ENCODE measurements around the gene TIMM8B. TPM values are rescaled to one million over a fixed set of nuclear protein-coding genes. Genes with fewer than 3 reads are reported as not detected.

The TIMM8B gene
- polyA plus RNA-seq, 1 donor from 2014 or later, result 121 TPM

GRCh38 chr11:112100462-112100861 lies 13.9 kb upstream of the TIMM8B start:
- H3K4me2 ChIP-seq (ENCODE audit: low read length), result no peak overlapping the region

GRCh38 chr11:112097734-112098528 lies 11.4 kb upstream of the TIMM8B start:
- H3K36me3 ChIP-seq (ENCODE audit: insufficient read depth, low read length), result no peaks in the 10 kb centered on the region
- H3K9ac ChIP-seq (ENCODE audit: low read length), result no peak overlapping the region
- no peak overlapping the region for H3K4me3 ChIP-seq (ENCODE audit: low read length)
- H3K79me2 ChIP-seq (replicated peaks; ENCODE audit: insufficient read depth, low read length), result no peaks in the 10 kb centered on the region
- H2AFZ ChIP-seq (ENCODE audit: low read depth, low read length), result no peak overlapping the region
- no peaks in the 10 kb centered on the region for H4K20me1 ChIP-seq (ENCODE audit: insufficient read depth)
- no peak overlapping the region for H3K4me2 ChIP-seq (ENCODE audit: low read length)
- H3K9me2 ChIP-seq (ENCODE audit: insufficient read depth, low read length), result no peaks in the 10 kb centered on the region
- H3K27ac ChIP-seq (ENCODE audit: low read length), result no peak overlapping the region
- H3K9me3 ChIP-seq (ENCODE audit: low read length), result no peaks in the 10 kb centered on the region
- H3K27me3 ChIP-seq (ENCODE audit: insufficient read depth, low read depth, low read length), result no peaks in the 10 kb centered on the region
- no peaks in the 10 kb centered on the region for H3F3A ChIP-seq (ENCODE audit: insufficient read depth, low read length, poor library complexity, severe bottlenecking)
- no peak for TF ChIP-seq MXI1 (conservative IDR thresholded peaks at IDR 0.05; ENCODE audit: poor library complexity, severe bottlenecking)
- TF ChIP-seq EP300 (conservative IDR thresholded peaks at IDR 0.05; ENCODE audit: poor library complexity, severe bottlenecking), result no peak
- TF ChIP-seq EZH2 (IDR thresholded peaks at IDR 0.05; ENCODE audit: borderline replicate concordance, insufficient read depth, low read length, poor library complexity, severe bottlenecking), result no peak
- TF ChIP-seq SMC3 (conservative IDR thresholded peaks at IDR 0.05; ENCODE audit: poor library complexity), result no peak
- TF ChIP-seq RAD21 (conservative IDR thresholded peaks at IDR 0.05), result no peak
- TF ChIP-seq TAF1 (IDR thresholded peaks at IDR 0.05; ENCODE audit: low read depth), result no peak
- no peak for TF ChIP-seq CTCF (IDR thresholded peaks at IDR 0.05; ENCODE audit: poor library complexity, severe bottlenecking)
- no peak for TF ChIP-seq POLR2AphosphoS5 (IDR thresholded peaks at IDR 0.05)

More at GRCh38 chr11:112100462-112100861, 13.9 kb upstream of the TIMM8B start:
- Histone ChIP-seq H3K27me3 (ENCODE audit: insufficient read depth, low read depth, low read length) (no peaks in the 10 kb centered on the region), H3K4me3 (ENCODE audit: low read length) (no peak overlapping the region), H3F3A (ENCODE audit: insufficient read depth, low read length, poor library complexity, severe bottlenecking) (no peaks in the 10 kb centered on the region), H3K9me3 (ENCODE audit: low read length) (no peaks in the 10 kb centered on the region), H3K9ac (ENCODE audit: low read length) (no peak overlapping the region), H4K20me1 (ENCODE audit: insufficient read depth) (no peaks in the 10 kb centered on the region), H3K79me2 (replicated peaks; ENCODE audit: insufficient read depth, low read length) (no peaks in the 10 kb centered on the region), H3K36me3 (ENCODE audit: insufficient read depth, low read length) (no peaks in the 10 kb centered on the region), H3K9me2 (ENCODE audit: insufficient read depth, low read length) (no peaks in the 10 kb centered on the region), H3K27ac (ENCODE audit: low read length) (no peak overlapping the region), H2AFZ (ENCODE audit: low read depth, low read length) (no peak overlapping the region)
- TF ChIP-seq CTCF (IDR thresholded peaks at IDR 0.05; ENCODE audit: poor library complexity, severe bottlenecking) (no peak), EP300 (conservative IDR thresholded peaks at IDR 0.05; ENCODE audit: poor library complexity, severe bottlenecking) (no peak), POLR2AphosphoS5 (IDR thresholded peaks at IDR 0.05) (no peak), REST (IDR thresholded peaks at IDR 0.05; ENCODE audit: borderline replicate concordance) (no peak), MXI1 (conservative IDR thresholded peaks at IDR 0.05; ENCODE audit: poor library complexity, severe bottlenecking) (no peak), SMC3 (conservative IDR thresholded peaks at IDR 0.05; ENCODE audit: poor library complexity) (no peak), RAD21 (conservative IDR thresholded peaks at IDR 0.05) (no peak), EZH2 (IDR thresholded peaks at IDR 0.05; ENCODE audit: borderline replicate concordance, insufficient read depth, low read length, poor library complexity, severe bottlenecking) (no peak), TAF1 (IDR thresholded peaks at IDR 0.05; ENCODE audit: low read depth) (no peak)
